NCI-H526 treated with DMSO at 0.1 percent for 48 hours (cell line): ENCODE data around the gene NFE2.

Experiments used
- DNase-seq: peaks from one replicate; lab custom pipeline; 2025; lab: John Stamatoyannopoulos, UW

Gene NFE2

GRCh38 chr12:54249489-54249888 lies 51.3 kb downstream of the NFE2 start:
- no peak for DNase-seq

- no peak for DNase-seq
These were observed 54.7 kb downstream of the NFE2 start for GRCh38 chr12:54246011-54246641.
